Hepatocyte (in vitro differentiated cells): ENCODE measurements around the gene LDLRAD3. TPM values are rescaled to one million over a fixed set of nuclear protein-coding genes. Genes with fewer than 3 reads are reported as not detected.

Source experiments
- DNase-seq: peaks from one replicate; pipeline ENCODE4 v3.0.0-alpha.2; 2016; ENCODE audit warnings: low spot score
- H2AFZ ChIP-seq: fragments of 200-600 bp; sonication (generic); 2 replicates; pipeline ENCODE4 v1.6.0; 2016; ENCODE audit warnings: antibody characterized with exemption, mild to moderate bottlenecking
- H3K27ac ChIP-seq: fragments of 200-600 bp; sonication (generic); 2 replicates; pipeline ENCODE4 v1.5.1; 2016; ENCODE audit warnings: mild to moderate bottlenecking
- H3K27me3 ChIP-seq: fragments of 200-600 bp; sonication (generic); 2 replicates; pipeline ENCODE4 v1.6.1; 2016
- H3K36me3 ChIP-seq: fragments of 200-600 bp; sonication (generic); replicated peaks from 2 replicates; pipeline ENCODE4 v1.5.1; 2016; ENCODE audit warnings: low read depth; ENCODE audit not compliant: insufficient read depth
- H3K4me1 ChIP-seq: fragments of 200-600 bp; sonication (generic); 2 replicates; pipeline ENCODE4 v1.5.1; 2016; ENCODE audit warnings: mild to moderate bottlenecking, moderate library complexity; ENCODE audit not compliant: insufficient read depth
- H3K4me2 ChIP-seq: fragments of 200-600 bp; sonication (generic); 2 replicates; pipeline ENCODE4 v1.6.0; 2016
- H3K4me3 ChIP-seq: fragments of 200-600 bp; sonication (generic); 2 replicates; pipeline ENCODE4 v1.5.1; 2016; ENCODE audit warnings: mild to moderate bottlenecking
- H3K79me2 ChIP-seq: fragments of 200-600 bp; sonication (generic); 2 replicates; pipeline ENCODE4 v1.6.0; 2017; ENCODE audit warnings: mild to moderate bottlenecking
- H3K9me2 ChIP-seq: fragments of 200-600 bp; sonication (generic); replicated peaks from 2 replicates; pipeline ENCODE4 v1.6.0; 2017; ENCODE audit warnings: mild to moderate bottlenecking; ENCODE audit not compliant: insufficient read depth
- H3K9me3 ChIP-seq: fragments of 200-600 bp; sonication (generic); 2 replicates; pipeline ENCODE4 v1.5.1; 2016; ENCODE audit warnings: low read depth, mild to moderate bottlenecking
- H4K20me1 ChIP-seq: fragments of 200-600 bp; sonication (generic); 2 replicates; pipeline ENCODE4 v1.6.0; 2016; ENCODE audit warnings: mild to moderate bottlenecking; ENCODE audit not compliant: insufficient read depth, poor library complexity, severe bottlenecking
- EZH2 ChIP-seq: fragments of 200-600 bp; sonication (generic); IDR thresholded peaks from 2 replicates; pipeline ENCODE4 v1.6.1; 2016; ENCODE audit warnings: antibody characterized with exemption, mild to moderate bottlenecking, borderline replicate concordance
- EZH2phosphoT487 ChIP-seq: fragments of 200-600 bp; sonication (generic); IDR thresholded peaks from one replicate; pipeline ENCODE4 v1.6.1; 2018; ENCODE audit warnings: antibody characterized with exemption, mild to moderate bottlenecking, low read depth, moderate library complexity; ENCODE audit not compliant: unreplicated experiment, severe bottlenecking
- WGBS: methylation state at CpG from one replicate; pipeline ENCODE4 v1.1.6; 2016; ENCODE audit warnings: low lambda C conversion rate; ENCODE audit errors: missing lambda C conversion rate; 5-methylcytosine and 5-hydroxymethylcytosine counted together
- polyA plus RNA-seq: library from polyadenylated mRNA; unstranded; fragments of >200 nt; fragmentation: Nextera tagmentation; extraction: Ambion mirVana; gene quantifications from 2 replicates; pipeline ENCODE4 v1.2.1, GENCODE V29; 2016
- total RNA-seq: library from RNA; depleted of rRNA; stranded (reverse); fragments of >200 nt; gene quantifications from 2 replicates; pipeline ENCODE4 v1.2.3, GENCODE V29; 2014
- TF ChIP-seq, protein P1 (sequence below): fragments of 200-600 bp; sonication (generic); IDR thresholded peaks from 2 replicates; pipeline ENCODE4 v1.5.1; 2016; ENCODE audit warnings: antibody characterized with exemption, mild to moderate bottlenecking; ENCODE audit not compliant: poor library complexity

Gene LDLRAD3
- total and polyA plus RNA-seq, 2 experiments from 2014 or later, result 12.2 TPM

DNA sequence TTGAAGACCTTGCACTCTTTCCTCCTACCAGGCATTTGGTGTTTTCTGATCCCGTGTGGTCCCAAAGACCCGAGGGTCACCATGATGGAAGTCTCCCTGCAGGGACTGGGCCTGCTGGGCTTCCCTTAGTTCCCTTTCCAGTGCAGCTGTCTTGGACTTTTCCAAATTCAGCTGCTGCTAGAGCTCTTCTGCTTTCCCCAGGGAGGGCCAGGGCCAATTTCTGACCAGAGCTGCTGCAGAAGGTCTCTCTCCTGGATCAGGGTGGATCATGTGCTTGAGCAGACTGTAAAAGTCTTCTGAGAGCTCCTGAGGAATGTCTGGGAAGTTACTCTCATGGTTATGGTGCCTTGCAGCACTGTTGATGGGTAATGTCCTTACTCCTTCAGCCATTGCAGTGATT lies 23.2 kb downstream of the LDLRAD3 start:
- no peak overlapping the region for H2AFZ ChIP-seq
- H3K27ac ChIP-seq, result no peak overlapping the region
- H3K4me1 ChIP-seq, result peaks cover 22% of the 10 kb centered on the region
- H3K4me2 ChIP-seq, result no peak overlapping the region
- H3K9me2 ChIP-seq, result no peaks in the 10 kb centered on the region
- no peaks in the 10 kb centered on the region for H4K20me1 ChIP-seq
- 100% methylated on average over 2 of the region's 2 CpGs for WGBS
- peaks cover 38% of the 10 kb centered on the region for H3K79me2 ChIP-seq
- H3K36me3 ChIP-seq, result no peaks in the 10 kb centered on the region
- no peak for TF ChIP-seq EZH2phosphoT487
- no peak for TF ChIP-seq EZH2
- TF ChIP-seq, protein P1, sequence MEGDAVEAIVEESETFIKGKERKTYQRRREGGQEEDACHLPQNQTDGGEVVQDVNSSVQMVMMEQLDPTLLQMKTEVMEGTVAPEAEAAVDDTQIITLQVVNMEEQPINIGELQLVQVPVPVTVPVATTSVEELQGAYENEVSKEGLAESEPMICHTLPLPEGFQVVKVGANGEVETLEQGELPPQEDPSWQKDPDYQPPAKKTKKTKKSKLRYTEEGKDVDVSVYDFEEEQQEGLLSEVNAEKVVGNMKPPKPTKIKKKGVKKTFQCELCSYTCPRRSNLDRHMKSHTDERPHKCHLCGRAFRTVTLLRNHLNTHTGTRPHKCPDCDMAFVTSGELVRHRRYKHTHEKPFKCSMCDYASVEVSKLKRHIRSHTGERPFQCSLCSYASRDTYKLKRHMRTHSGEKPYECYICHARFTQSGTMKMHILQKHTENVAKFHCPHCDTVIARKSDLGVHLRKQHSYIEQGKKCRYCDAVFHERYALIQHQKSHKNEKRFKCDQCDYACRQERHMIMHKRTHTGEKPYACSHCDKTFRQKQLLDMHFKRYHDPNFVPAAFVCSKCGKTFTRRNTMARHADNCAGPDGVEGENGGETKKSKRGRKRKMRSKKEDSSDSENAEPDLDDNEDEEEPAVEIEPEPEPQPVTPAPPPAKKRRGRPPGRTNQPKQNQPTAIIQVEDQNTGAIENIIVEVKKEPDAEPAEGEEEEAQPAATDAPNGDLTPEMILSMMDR, result no peak
- H3K9me3 ChIP-seq, result no peaks in the 10 kb centered on the region
- DNase-seq, result no peak
- H3K27me3 ChIP-seq, result no peaks in the 10 kb centered on the region
- no peak overlapping the region for H3K4me3 ChIP-seq

DNA sequence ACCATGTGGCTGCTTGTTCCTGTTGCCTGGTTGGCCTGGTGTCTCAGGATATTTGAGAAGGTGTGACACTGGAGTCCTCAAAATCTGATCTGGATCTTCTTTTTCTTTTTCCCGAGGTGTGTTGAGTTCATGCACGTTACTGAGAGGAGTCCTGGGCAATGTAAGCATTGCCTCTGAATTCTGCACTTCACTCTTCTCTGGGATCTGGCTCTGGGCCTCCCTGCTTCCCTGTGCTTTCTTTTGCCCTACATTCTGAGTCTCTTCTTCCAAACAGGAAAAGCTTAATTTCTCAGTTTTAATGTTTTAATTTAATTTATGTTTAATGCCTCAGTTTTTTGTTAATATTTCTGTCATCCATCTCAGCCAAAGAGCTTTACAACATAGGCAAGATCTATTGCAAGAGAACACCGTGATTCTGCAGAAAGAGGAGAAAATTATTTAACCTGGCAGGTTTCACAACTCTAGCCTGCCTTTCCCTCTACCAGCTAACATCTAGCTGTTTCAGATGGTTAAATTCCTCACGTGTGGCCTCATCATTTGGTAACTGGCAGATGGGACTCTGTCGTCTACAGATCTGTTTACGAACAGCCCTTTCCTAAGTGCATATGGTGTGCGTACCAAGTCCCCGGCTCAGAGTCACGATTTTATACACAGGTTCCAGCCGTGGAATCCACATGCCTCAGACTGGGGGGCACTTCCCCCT lies 24.7 kb downstream of the LDLRAD3 start:
- Histone ChIP-seq H3K4me3 (no peak overlapping the region), H3K36me3 (no peaks in the 10 kb centered on the region), H2AFZ (no peak overlapping the region), H3K79me2 (peaks cover 39% of the 10 kb centered on the region), H3K4me2 (no peak overlapping the region), H3K4me1 (peaks cover 22% of the 10 kb centered on the region), H3K27ac (peak overlapping the region; percentile 64), H3K27me3 (no peaks in the 10 kb centered on the region), H3K9me3 (no peaks in the 10 kb centered on the region), H4K20me1 (no peaks in the 10 kb centered on the region), H3K9me2 (no peaks in the 10 kb centered on the region)
- TF ChIP-seq EZH2, result no peak
- TF ChIP-seq, protein P1, result no peak
- TF ChIP-seq EZH2phosphoT487, result no peak
- DNase-seq, result peak; percentile 8
- 63% methylated on average over 10 of the region's 10 CpGs for WGBS

DNA sequence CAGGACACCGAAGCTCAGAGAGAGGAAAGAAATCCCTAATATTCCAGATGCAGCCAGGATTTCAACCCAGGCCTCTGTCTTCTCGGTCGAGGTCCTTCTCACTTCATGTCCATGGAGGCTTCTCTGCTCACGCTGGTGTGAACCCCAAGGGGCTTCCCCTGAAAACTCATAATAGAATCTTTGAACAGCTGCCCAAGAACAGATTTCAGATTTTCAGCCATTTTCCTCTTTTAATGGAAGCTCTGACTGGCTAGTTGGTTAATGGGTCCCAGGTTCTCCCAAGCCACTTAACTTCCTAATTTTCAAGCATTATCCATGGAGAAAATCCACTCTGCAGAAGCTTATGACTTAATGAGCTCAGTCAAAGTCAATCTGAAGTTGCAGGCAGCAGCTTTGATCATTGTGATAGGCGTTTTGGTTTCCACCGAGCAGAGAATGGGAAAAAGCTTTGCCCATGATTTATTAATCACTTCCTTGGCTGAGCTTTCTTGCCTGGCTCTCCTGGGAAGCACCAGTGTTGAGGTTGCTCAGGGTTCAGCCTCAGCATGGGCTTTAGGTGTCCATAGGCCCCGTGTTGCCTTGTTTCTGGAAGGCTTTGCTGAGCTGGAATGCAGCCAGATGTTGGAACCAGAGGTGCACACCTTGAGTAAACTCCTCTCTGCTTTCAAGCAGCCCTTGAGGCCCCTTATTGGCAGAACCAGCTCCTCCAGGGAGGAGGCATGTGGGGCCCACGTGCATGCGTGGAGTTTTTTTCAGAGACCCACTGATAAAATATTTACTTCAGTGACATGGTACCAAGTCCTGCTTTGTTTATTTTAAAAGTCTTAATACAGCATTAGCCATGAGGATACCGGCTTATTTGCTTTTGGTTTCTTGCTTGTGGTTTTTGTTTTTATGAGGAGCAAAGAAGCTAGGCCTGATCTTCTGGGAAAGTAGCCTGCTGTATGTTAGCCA lies 25.5 kb downstream of the LDLRAD3 start:
- Histone ChIP-seq H2AFZ (no peak overlapping the region), H3K4me2 (peak overlapping the region; percentile 52), H4K20me1 (no peaks in the 10 kb centered on the region), H3K4me1 (peaks cover 22% of the 10 kb centered on the region), H3K9me2 (no peaks in the 10 kb centered on the region), H3K9me3 (no peaks in the 10 kb centered on the region), H3K4me3 (no peak overlapping the region), H3K79me2 (peaks cover 31% of the 10 kb centered on the region), H3K27me3 (no peaks in the 10 kb centered on the region), H3K36me3 (no peaks in the 10 kb centered on the region), H3K27ac (peak overlapping the region; percentile 64)
- WGBS, result 38% methylated on average over 10 of the region's 10 CpGs
- TF ChIP-seq, protein P1, result no peak
- TF ChIP-seq EZH2 (no peak), EZH2phosphoT487 (no peak)
- DNase-seq, result peak; percentile 32
